Thoracic aorta (tissue), 2 donors: Measurements from ENCODE around the gene FAM228B. TPM values are rescaled to one million over a fixed set of nuclear protein-coding genes. Genes with fewer than 3 reads are reported as not detected.
"Not testable (repeated sequence)": the region's sequence is repeated elsewhere in the genome, so short reads cannot be mapped to it uniquely, and the experiment has no call there.

Experiments used
- ATAC-seq: fragments of 150-250 bp; one replicate; pipeline ENCODE4 v1.8.0; 2017; ENCODE audit warnings: low read depth; ENCODE audit not compliant: insufficient number of reproducible peaks, low FRiP score
- DNase-seq: peaks from one replicate; pipeline ENCODE4 v3.0.0-alpha.2; 2020; ENCODE audit warnings: low spot score
- H3K27ac ChIP-seq, 2 donors: fragments of 200-600 bp; sonication (generic); 1 replicate in 1 of 2; 2 replicates in 1 of 2; pipeline ENCODE4 v1.5.1; 2016; ENCODE audit warnings: mild to moderate bottlenecking in 2 of 2, moderate library complexity in 2 of 2
- H3K27me3 ChIP-seq: fragments of 200-600 bp; sonication (generic); replicated peaks from 2 replicates; pipeline ENCODE4 v1.6.0; 2016; ENCODE audit warnings: mild to moderate bottlenecking; ENCODE audit not compliant: insufficient read depth
- H3K36me3 ChIP-seq: fragments of 200-600 bp; sonication (generic); one replicate; pipeline ENCODE4 v1.5.1; 2016
- H3K4me1 ChIP-seq, 2 donors: fragments of 200-600 bp; sonication (generic); 1 replicate in 1 of 2; 2 replicates in 1 of 2; pipeline versions ENCODE4 v1.5.1 to v1.6.0; 2016; ENCODE audit warnings: low read depth in 2 of 2, mild to moderate bottlenecking in 1 of 2; ENCODE audit not compliant: control insufficient read depth in 1 of 2
- H3K4me3 ChIP-seq: fragments of 200-600 bp; sonication (generic); 2 replicates; pipeline ENCODE4 v1.5.1; 2016; ENCODE audit warnings: mild to moderate bottlenecking
- H3K9me3 ChIP-seq: fragments of 200-600 bp; sonication (generic); 2 replicates; pipeline ENCODE4 v1.5.1; 2016
- CTCF ChIP-seq: fragments of 200-600 bp; sonication (generic); IDR thresholded peaks from one replicate; pipeline ENCODE4 v1.5.1; 2019; ENCODE audit warnings: antibody characterized with exemption
- total RNA-seq, 2 donors: library from RNA; depleted of rRNA; stranded (reverse); fragments of >200 nt; gene quantifications; one replicate each; pipeline versions ENCODE4 v1.1.0 to v1.2.3, GENCODE V29; 2016

FAM228B gene
- total RNA-seq, 2 donors from 2014 or later = 23.6 to 114 TPM

- Histone ChIP-seq H3K4me3 (no peak overlapping the region), H3K4me1 (no peaks in the 10 kb centered on the region), H3K27ac (no peak overlapping the region), H3K36me3 (no peaks in the 10 kb centered on the region), H3K9me3 (no peaks in the 10 kb centered on the region), H3K27me3 (no peaks in the 10 kb centered on the region)
- TF ChIP-seq CTCF = no peak
- DNase-seq = no peak
- no peak for ATAC-seq
Observed at GRCh38 chr2:24191156-24191555, 67.9 kb downstream of the FAM228B start.

GRCh38 chr2:24191848-24192247 lies 68.6 kb downstream of the FAM228B start:
- Histone ChIP-seq H3K27me3 (no peaks in the 10 kb centered on the region), H3K9me3 (no peaks in the 10 kb centered on the region), H3K4me3 (no peak overlapping the region), H3K36me3 (no peaks in the 10 kb centered on the region), H3K4me1 (no peaks in the 10 kb centered on the region), H3K27ac (no peak overlapping the region)
- ATAC-seq (no peak), DNase-seq (no peak)
- TF ChIP-seq CTCF = no peak

- not testable (repeated sequence) for DNase-seq, H3K27ac ChIP-seq, H3K27me3 ChIP-seq, H3K9me3 ChIP-seq, H3K4me1 ChIP-seq, H3K4me3 ChIP-seq, ATAC-seq, H3K36me3 ChIP-seq
Observed at GRCh38 chr2:24197213-24197612, 73.9 kb downstream of the FAM228B start.

GRCh38 chr2:24199968-24200590 lies 76.8 kb downstream of the FAM228B start:
- H3K4me3 ChIP-seq = no peak overlapping the region

GRCh38 chr2:24200799-24201198 lies 77.5 kb downstream of the FAM228B start:
- no peaks in the 10 kb centered on the region for H3K9me3 ChIP-seq
- no peaks in the 10 kb centered on the region for H3K4me1 ChIP-seq
- no peak for TF ChIP-seq CTCF
- H3K4me3 ChIP-seq = no peak overlapping the region
- ATAC-seq (no peak), DNase-seq (no peak)
- no peak overlapping the region for H3K27ac ChIP-seq
- no peaks in the 10 kb centered on the region for H3K27me3 ChIP-seq
- peaks cover 31% of the 10 kb centered on the region for H3K36me3 ChIP-seq

More at GRCh38 chr2:24199968-24200590, 76.8 kb downstream of the FAM228B start:
- no peaks in the 10 kb centered on the region for H3K9me3 ChIP-seq
- H3K27ac ChIP-seq = no peak overlapping the region
- TF ChIP-seq CTCF = no peak
- H3K36me3 ChIP-seq = peaks cover 23% of the 10 kb centered on the region
- H3K27me3 ChIP-seq = no peaks in the 10 kb centered on the region
- ATAC-seq (no peak), DNase-seq (no peak)
- H3K4me1 ChIP-seq = no peaks in the 10 kb centered on the region
